ENCODE results near the gene ARHGAP10.

The ARHGAP10 gene

DNA sequence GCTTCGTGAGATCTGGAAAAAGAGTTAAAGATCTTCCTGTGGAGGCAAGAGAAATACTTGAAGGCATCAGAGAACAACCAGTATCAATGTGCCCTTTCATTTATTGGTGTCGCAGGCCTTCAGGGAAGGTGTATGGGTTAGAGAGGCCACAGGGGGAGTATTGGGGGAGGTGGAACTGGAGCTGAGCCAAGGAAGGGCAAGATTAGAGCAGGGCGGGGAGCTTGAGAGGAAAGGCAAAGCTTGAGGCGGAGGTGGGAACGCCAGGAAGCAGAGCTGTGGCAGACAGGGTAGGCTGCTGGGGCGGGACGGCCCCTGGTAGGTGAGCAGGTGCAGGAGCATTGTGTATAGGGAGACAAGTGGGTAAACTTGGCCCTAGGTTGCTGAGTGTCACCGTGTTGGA lies 329.9 kb downstream of the ARHGAP10 start:
- Histone ChIP-seq H2AFZ (ENCODE audit: low read length) (no peak overlapping the region), H3K4me2 (ENCODE audit: low read depth, low read length) (no peak overlapping the region), H3K9me3 (replicated peaks; ENCODE audit: insufficient read depth, low read length) (no peaks in the 10 kb centered on the region), H3K27ac (ENCODE audit: low read length) (no peak overlapping the region), H3K9me2 (replicated peaks; ENCODE audit: insufficient read depth, low read length) (no peaks in the 10 kb centered on the region), H3F3A (ENCODE audit: insufficient read depth, low read length) (no peaks in the 10 kb centered on the region), H3K4me3 (ENCODE audit: low read length) (no peak overlapping the region), H3K4me1 (ENCODE audit: low read length) (peaks cover 4% of the 10 kb centered on the region; the same call in 1 of the 2 replicates), H3K27me3 (replicated peaks; ENCODE audit: insufficient read depth, low read length) (no peaks in the 10 kb centered on the region), H3K36me3 (replicated peaks; ENCODE audit: insufficient read depth, low read length) (0 out of 2 replicates have a peak, but pooled peaks cover 3% of the 10 kb centered on the region), H4K20me1 (ENCODE audit: insufficient read depth, low read length) (no peaks in the 10 kb centered on the region), H3K79me2 (ENCODE audit: low read length) (peaks cover 23% of the 10 kb centered on the region; the same call in 1 of the 2 replicates), H3K9ac (ENCODE audit: low read length) (no peak overlapping the region)
- no peak for DNase-seq
- no peak for TF ChIP-seq EZH2 (optimal IDR thresholded peaks at IDR 0.05; ENCODE audit: low read depth, low read length)
- TF ChIP-seq, protein P1, sequence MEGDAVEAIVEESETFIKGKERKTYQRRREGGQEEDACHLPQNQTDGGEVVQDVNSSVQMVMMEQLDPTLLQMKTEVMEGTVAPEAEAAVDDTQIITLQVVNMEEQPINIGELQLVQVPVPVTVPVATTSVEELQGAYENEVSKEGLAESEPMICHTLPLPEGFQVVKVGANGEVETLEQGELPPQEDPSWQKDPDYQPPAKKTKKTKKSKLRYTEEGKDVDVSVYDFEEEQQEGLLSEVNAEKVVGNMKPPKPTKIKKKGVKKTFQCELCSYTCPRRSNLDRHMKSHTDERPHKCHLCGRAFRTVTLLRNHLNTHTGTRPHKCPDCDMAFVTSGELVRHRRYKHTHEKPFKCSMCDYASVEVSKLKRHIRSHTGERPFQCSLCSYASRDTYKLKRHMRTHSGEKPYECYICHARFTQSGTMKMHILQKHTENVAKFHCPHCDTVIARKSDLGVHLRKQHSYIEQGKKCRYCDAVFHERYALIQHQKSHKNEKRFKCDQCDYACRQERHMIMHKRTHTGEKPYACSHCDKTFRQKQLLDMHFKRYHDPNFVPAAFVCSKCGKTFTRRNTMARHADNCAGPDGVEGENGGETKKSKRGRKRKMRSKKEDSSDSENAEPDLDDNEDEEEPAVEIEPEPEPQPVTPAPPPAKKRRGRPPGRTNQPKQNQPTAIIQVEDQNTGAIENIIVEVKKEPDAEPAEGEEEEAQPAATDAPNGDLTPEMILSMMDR (IDR thresholded peaks at IDR 0.05; ENCODE audit: low read length), result no peak
- TF ChIP-seq EZH2phosphoT487 (IDR thresholded peaks at IDR 0.05; ENCODE audit: low read length), result no peak

DNA sequence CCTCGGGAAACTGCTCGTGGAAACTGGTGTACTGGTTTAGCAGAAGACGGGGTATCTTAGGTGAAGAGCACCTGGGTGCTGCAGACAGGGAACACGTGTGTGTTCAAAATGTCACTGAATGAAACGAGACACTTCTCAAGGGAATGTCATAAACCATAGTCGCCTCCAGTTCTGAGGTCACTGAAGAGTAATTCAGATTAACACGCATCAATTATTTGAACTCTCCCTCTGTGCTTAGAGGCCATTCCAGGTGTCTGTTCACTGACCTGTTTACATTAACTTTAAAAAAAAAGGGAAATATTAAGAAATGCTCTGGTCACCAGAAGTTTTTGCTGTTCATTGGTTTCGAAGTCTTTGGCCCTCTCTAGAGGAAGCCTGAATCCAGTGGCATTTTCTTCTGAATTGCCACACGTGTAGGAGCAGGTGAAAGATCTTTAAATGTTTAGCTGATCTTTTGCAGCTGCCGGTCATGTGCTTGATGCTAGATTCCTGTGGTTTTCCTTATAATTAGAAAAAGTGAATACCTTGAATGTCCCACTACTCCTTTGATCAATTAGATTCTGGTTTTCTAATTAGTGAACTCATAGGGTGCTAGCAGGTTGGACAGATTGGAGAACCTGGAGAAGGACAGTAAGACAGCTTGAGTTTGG lies 330.5 kb downstream of the ARHGAP10 start:
- no peak for TF ChIP-seq EZH2phosphoT487 (IDR thresholded peaks at IDR 0.05; ENCODE audit: low read length)
- TF ChIP-seq, protein P1 (IDR thresholded peaks at IDR 0.05; ENCODE audit: low read length), result no peak
- no peak for TF ChIP-seq EZH2 (optimal IDR thresholded peaks at IDR 0.05; ENCODE audit: low read depth, low read length)
- no peaks in the 10 kb centered on the region for H3K9me2 ChIP-seq (replicated peaks; ENCODE audit: insufficient read depth, low read length)
- H3K79me2 ChIP-seq (ENCODE audit: low read length), result peaks cover 19% of the 10 kb centered on the region; the same call in 1 of the 2 replicates
- no peaks in the 10 kb centered on the region for H3K9me3 ChIP-seq (replicated peaks; ENCODE audit: insufficient read depth, low read length)
- H3K9ac ChIP-seq (ENCODE audit: low read length), result no peak overlapping the region
- no peak for DNase-seq
- no peak overlapping the region for H3K4me3 ChIP-seq (ENCODE audit: low read length)
- no peaks in the 10 kb centered on the region for H4K20me1 ChIP-seq (ENCODE audit: insufficient read depth, low read length)
- H3K36me3 ChIP-seq (replicated peaks; ENCODE audit: insufficient read depth, low read length), result 0 out of 2 replicates have a peak, but pooled peaks cover 3% of the 10 kb centered on the region
- no peak overlapping the region for H2AFZ ChIP-seq (ENCODE audit: low read length)
- no peaks in the 10 kb centered on the region for H3F3A ChIP-seq (ENCODE audit: insufficient read depth, low read length)
- H3K27me3 ChIP-seq (replicated peaks; ENCODE audit: insufficient read depth, low read length), result no peaks in the 10 kb centered on the region
- H3K4me2 ChIP-seq (ENCODE audit: low read depth, low read length), result no peak overlapping the region
- H3K27ac ChIP-seq (ENCODE audit: low read length), result no peak overlapping the region
- 0 out of 2 replicates have a peak, but pooled peaks cover under 1% of the 10 kb centered on the region for H3K4me1 ChIP-seq (ENCODE audit: low read length)

DNA sequence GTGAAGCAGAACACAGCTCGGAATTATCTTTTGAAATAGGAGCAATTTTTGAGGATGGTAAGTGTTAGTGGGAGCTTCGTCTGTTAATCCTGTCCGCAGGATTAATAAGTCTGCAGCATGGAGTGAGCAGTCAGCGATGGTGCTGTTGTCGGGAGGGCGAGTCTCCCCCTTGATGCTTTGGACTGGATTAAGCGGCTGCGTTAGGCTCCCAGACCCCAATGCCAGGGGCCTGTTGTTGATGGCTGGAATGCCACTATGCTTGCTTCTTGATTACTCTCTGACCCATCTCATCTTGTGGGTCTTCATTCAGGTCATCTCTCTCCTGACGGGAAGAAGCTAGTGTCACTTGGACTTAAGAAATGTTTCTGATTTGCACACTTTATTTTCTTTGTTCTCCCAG lies 332.6 kb downstream of the ARHGAP10 start:
- Histone ChIP-seq H3K36me3 (replicated peaks; ENCODE audit: insufficient read depth, low read length) (0 out of 2 replicates have a peak, but pooled peaks cover 3% of the 10 kb centered on the region), H3F3A (ENCODE audit: insufficient read depth, low read length) (no peaks in the 10 kb centered on the region), H3K4me3 (ENCODE audit: low read length) (no peak overlapping the region), H3K27ac (ENCODE audit: low read length) (no peak overlapping the region), H2AFZ (ENCODE audit: low read length) (no peak overlapping the region), H3K27me3 (replicated peaks; ENCODE audit: insufficient read depth, low read length) (no peaks in the 10 kb centered on the region), H3K79me2 (ENCODE audit: low read length) (peaks cover 12% of the 10 kb centered on the region; the same call in 1 of the 2 replicates), H3K9ac (ENCODE audit: low read length) (no peak overlapping the region), H3K4me1 (ENCODE audit: low read length) (no peaks in the 10 kb centered on the region), H3K4me2 (ENCODE audit: low read depth, low read length) (no peak overlapping the region), H4K20me1 (ENCODE audit: insufficient read depth, low read length) (no peaks in the 10 kb centered on the region), H3K9me2 (replicated peaks; ENCODE audit: insufficient read depth, low read length) (no peaks in the 10 kb centered on the region), H3K9me3 (replicated peaks; ENCODE audit: insufficient read depth, low read length) (no peaks in the 10 kb centered on the region)
- TF ChIP-seq EZH2phosphoT487 (IDR thresholded peaks at IDR 0.05; ENCODE audit: low read length) (no peak), EZH2 (optimal IDR thresholded peaks at IDR 0.05; ENCODE audit: low read depth, low read length) (no peak)
- TF ChIP-seq, protein P1 (IDR thresholded peaks at IDR 0.05; ENCODE audit: low read length), result no peak
- DNase-seq, result no peak

All from MM.1S (cell line).